ENCODE results near the gene NTN3.

NTN3 gene

DNA sequence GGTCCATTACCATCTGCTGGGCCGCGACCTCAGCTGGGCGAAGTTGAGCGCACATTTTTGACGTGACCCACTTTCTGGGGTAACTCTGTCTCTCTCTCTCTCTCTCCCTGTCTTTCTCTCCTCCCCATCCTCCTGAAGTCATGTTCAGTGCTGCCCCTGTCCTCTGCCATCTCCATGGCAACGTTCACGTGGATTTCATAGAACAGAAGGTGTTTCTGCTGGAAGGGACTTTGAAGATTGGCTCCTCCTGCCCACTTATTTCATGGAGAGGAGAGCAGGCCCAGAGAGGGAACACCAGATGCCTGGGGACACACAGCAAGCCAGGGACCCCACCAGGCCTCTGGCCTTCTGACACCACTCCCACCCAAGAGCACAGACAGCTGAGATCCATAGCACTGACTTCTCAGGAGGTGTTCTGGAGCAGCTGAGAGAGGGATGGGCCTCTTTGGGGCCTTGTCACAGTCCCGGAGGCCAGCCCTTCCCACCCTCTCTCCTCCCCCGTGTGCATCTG lies 46.0 kb upstream of the NTN3 start:
- Histone ChIP-seq H3K27ac (ENCODE audit: low read length) (no peak overlapping the region), H3K4me2 (ENCODE audit: insufficient read depth, low read length) (no peak overlapping the region), H2AFZ (ENCODE audit: low read depth, low read length) (no peak overlapping the region), H3K9ac (ENCODE audit: low read depth, low read length) (no peak overlapping the region), H4K20me1 (ENCODE audit: insufficient read depth, low read length) (peaks cover 2% of the 10 kb centered on the region), H3K9me3 (ENCODE audit: insufficient read depth, low read length, severe bottlenecking) (no peaks in the 10 kb centered on the region), H3K27me3 (ENCODE audit: insufficient read depth, low read length, poor library complexity) (no peaks in the 10 kb centered on the region), H3K36me3 (ENCODE audit: insufficient read depth, low read length) (no peaks in the 10 kb centered on the region; the same call in 1 of the 2 replicates), H3K4me3 (ENCODE audit: low read depth in 1 of 2, low read length in 2 of 2) (no peak overlapping the region), H3K79me2 (ENCODE audit: insufficient read depth, low read length) (peaks cover 10% of the 10 kb centered on the region), H3K4me1 (ENCODE audit: insufficient read depth, low read length) (peaks cover 17% of the 10 kb centered on the region)
- ATAC-seq (ENCODE audit: insufficient read depth, low read depth) (no peak), DNase-seq (no peak)
- TF ChIP-seq EZH2 (IDR thresholded peaks at IDR 0.05; ENCODE audit: borderline replicate concordance, low read depth, low read length, severe bottlenecking) = no peak
- TF ChIP-seq, protein P1, sequence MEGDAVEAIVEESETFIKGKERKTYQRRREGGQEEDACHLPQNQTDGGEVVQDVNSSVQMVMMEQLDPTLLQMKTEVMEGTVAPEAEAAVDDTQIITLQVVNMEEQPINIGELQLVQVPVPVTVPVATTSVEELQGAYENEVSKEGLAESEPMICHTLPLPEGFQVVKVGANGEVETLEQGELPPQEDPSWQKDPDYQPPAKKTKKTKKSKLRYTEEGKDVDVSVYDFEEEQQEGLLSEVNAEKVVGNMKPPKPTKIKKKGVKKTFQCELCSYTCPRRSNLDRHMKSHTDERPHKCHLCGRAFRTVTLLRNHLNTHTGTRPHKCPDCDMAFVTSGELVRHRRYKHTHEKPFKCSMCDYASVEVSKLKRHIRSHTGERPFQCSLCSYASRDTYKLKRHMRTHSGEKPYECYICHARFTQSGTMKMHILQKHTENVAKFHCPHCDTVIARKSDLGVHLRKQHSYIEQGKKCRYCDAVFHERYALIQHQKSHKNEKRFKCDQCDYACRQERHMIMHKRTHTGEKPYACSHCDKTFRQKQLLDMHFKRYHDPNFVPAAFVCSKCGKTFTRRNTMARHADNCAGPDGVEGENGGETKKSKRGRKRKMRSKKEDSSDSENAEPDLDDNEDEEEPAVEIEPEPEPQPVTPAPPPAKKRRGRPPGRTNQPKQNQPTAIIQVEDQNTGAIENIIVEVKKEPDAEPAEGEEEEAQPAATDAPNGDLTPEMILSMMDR (IDR thresholded peaks at IDR 0.05; ENCODE audit: borderline replicate concordance, extremely low read depth, low read length, poor library complexity, severe bottlenecking) = no peak

DNA sequence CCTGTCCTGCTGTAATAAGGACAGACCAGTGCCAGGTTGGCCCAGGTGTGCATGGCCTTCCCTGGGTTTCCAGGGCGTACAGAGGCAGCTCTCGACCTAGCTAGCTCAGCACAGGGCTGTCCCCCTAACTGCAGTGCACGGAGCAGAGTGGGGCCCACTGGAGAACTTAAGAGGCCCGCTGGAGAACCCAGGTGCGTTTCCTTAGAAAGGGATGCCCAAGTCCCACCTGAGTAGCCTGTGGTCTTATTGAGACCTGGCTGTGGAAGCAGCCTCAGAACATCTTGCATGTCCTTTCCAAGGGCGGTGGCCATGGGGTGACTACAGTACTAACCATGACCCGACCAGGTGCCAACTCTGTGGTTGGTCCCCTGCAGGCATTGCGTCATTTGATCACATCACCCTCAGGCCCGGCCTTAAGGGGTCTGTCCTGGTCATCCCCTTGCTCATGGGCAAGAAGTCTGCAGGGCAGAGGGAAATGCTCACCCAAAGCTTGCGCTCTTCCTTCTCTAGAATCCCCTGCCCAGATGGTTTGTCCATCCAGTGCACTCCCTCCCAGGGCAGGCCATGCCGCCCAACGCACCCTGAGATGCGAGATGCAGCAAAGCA lies 45.2 kb upstream of the NTN3 start:
- Histone ChIP-seq H3K9me3 (ENCODE audit: insufficient read depth, low read length, severe bottlenecking) (no peaks in the 10 kb centered on the region), H3K27me3 (ENCODE audit: insufficient read depth, low read length, poor library complexity) (no peaks in the 10 kb centered on the region), H3K4me1 (ENCODE audit: insufficient read depth, low read length) (peaks cover 25% of the 10 kb centered on the region), H3K4me3 (ENCODE audit: low read depth in 1 of 2, low read length in 2 of 2) (no peak overlapping the region), H3K36me3 (ENCODE audit: insufficient read depth, low read length) (peaks cover 8% of the 10 kb centered on the region), H3K9ac (ENCODE audit: low read depth, low read length) (no peak overlapping the region), H3K27ac (ENCODE audit: low read length) (no peak overlapping the region), H4K20me1 (ENCODE audit: insufficient read depth, low read length) (peaks cover 10% of the 10 kb centered on the region), H3K4me2 (ENCODE audit: insufficient read depth, low read length) (no peak overlapping the region), H2AFZ (ENCODE audit: low read depth, low read length) (no peak overlapping the region), H3K79me2 (ENCODE audit: insufficient read depth, low read length) (peaks cover 19% of the 10 kb centered on the region)
- ATAC-seq (ENCODE audit: insufficient read depth, low read depth) = no peak
- DNase-seq = no peak
- TF ChIP-seq, protein P1 (IDR thresholded peaks at IDR 0.05; ENCODE audit: borderline replicate concordance, extremely low read depth, low read length, poor library complexity, severe bottlenecking) = no peak
- TF ChIP-seq EZH2 (IDR thresholded peaks at IDR 0.05; ENCODE audit: borderline replicate concordance, low read depth, low read length, severe bottlenecking) = no peak

DNA sequence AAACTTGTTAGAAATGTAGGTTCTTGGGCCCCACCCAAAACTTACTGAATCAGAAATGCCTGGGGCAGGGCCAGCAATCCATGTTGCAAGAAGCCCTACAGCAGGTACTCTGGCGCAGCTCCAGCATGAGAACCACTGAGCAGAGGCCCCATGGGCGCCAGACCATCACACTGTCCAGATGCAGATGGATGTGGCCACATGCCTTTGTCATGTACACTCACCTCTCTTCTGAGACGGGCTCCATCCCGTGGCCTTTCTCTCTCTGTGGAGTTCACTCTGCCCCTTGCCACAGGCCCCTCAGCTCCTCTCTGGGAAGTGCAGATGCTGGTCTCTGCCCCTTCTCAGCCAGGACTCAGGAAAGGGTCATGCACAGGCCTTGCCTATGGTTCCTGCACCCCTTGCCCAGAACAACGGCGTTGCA lies 44.1 kb upstream of the NTN3 start:
- Histone ChIP-seq H2AFZ (ENCODE audit: low read depth, low read length) (no peak overlapping the region), H3K27ac (ENCODE audit: low read length) (no peak overlapping the region), H3K27me3 (ENCODE audit: insufficient read depth, low read length, poor library complexity) (no peaks in the 10 kb centered on the region), H3K9me3 (ENCODE audit: insufficient read depth, low read length, severe bottlenecking) (no peaks in the 10 kb centered on the region), H3K4me1 (ENCODE audit: insufficient read depth, low read length) (peaks cover 35% of the 10 kb centered on the region), H3K9ac (ENCODE audit: low read depth, low read length) (no peak overlapping the region), H3K4me2 (ENCODE audit: insufficient read depth, low read length) (no peak overlapping the region), H4K20me1 (ENCODE audit: insufficient read depth, low read length) (peaks cover 18% of the 10 kb centered on the region), H3K36me3 (ENCODE audit: insufficient read depth, low read length) (peaks cover 18% of the 10 kb centered on the region), H3K79me2 (ENCODE audit: insufficient read depth, low read length) (peaks cover 29% of the 10 kb centered on the region), H3K4me3 (ENCODE audit: low read depth in 1 of 2, low read length in 2 of 2) (no peak overlapping the region)
- DNase-seq (no peak), ATAC-seq (ENCODE audit: insufficient read depth, low read depth) (no peak)
- TF ChIP-seq, protein P1 (IDR thresholded peaks at IDR 0.05; ENCODE audit: borderline replicate concordance, extremely low read depth, low read length, poor library complexity, severe bottlenecking) = no peak
- no peak for TF ChIP-seq EZH2 (IDR thresholded peaks at IDR 0.05; ENCODE audit: borderline replicate concordance, low read depth, low read length, severe bottlenecking)
